Fibroblast of lung (primary cell): ENCODE measurements around the gene BMP4.

Experiments
- EZH2 ChIP-seq: IDR thresholded peaks from 2 replicates; pipeline ENCODE4 v1.5.1; 2012; ENCODE audit warnings: low read length, control low read depth, mild to moderate bottlenecking; ENCODE audit errors: missing control alignments
- TF ChIP-seq, protein P1 (sequence below), 2 donors: IDR thresholded peaks in 1 of 2; conservative IDR thresholded peaks in 1 of 2; 1 replicate in 1 of 2; 2 replicates in 1 of 2; pipeline ENCODE4 v1.5.1; 2011 to 2012; ENCODE audit warnings: low read length in 2 of 2, control low read depth in 1 of 2, inconsistent platforms in 1 of 2, low read depth in 1 of 2, mild to moderate bottlenecking in 1 of 2

DNA sequence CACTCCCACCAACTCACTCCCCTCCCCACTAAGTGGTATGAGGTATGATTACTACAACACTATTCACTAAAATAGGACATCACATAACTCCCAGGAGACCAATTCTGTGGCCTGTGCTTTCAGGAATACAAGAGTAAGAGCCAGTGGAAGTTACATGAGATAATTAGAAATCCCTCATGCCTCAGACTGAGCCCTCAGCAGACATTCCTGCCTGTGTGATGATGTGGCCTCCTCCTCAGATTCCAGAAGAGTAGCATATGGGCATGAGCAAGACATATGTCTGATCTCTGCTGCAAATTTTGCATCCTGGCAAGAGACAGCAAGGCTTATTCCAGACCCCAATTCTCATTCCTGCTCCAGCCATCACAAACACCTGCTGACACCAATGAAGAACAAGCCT is 46.0 kb upstream of the BMP4 start:
- TF ChIP-seq, protein P1, sequence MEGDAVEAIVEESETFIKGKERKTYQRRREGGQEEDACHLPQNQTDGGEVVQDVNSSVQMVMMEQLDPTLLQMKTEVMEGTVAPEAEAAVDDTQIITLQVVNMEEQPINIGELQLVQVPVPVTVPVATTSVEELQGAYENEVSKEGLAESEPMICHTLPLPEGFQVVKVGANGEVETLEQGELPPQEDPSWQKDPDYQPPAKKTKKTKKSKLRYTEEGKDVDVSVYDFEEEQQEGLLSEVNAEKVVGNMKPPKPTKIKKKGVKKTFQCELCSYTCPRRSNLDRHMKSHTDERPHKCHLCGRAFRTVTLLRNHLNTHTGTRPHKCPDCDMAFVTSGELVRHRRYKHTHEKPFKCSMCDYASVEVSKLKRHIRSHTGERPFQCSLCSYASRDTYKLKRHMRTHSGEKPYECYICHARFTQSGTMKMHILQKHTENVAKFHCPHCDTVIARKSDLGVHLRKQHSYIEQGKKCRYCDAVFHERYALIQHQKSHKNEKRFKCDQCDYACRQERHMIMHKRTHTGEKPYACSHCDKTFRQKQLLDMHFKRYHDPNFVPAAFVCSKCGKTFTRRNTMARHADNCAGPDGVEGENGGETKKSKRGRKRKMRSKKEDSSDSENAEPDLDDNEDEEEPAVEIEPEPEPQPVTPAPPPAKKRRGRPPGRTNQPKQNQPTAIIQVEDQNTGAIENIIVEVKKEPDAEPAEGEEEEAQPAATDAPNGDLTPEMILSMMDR (conservative IDR thresholded peaks at IDR 0.05 in 1 of 2, IDR thresholded peaks at IDR 0.05 in 1 of 2; ENCODE audit: low read depth in 1 of 2, low read length in 2 of 2) = no peak
- TF ChIP-seq EZH2 = no peak
